ENCODE results near the gene SOS1. TPM values are rescaled to one million over a fixed set of nuclear protein-coding genes. Genes with fewer than 3 reads are reported as not detected.

The SOS1 gene
- total and polyA plus RNA-seq, 2 donors from 2014 or later = 5.5 to 33.4 TPM

GRCh38 chr2:39107156-39107555 lies 13.7 kb downstream of the SOS1 start:
- no peaks in the 10 kb centered on the region for H3K36me3 ChIP-seq (ENCODE audit: control insufficient read depth in 2 of 3, insufficient read depth in 3 of 3, low read length in 3 of 3)
- intact Hi-C loops (cut with DNase I) = no loop called here
- peaks cover 0 to 4% (median 0%) of the 10 kb centered on the region in 3 donors for H3K4me1 ChIP-seq (ENCODE audit: control insufficient read depth in 2 of 3, insufficient read depth in 2 of 3, low read depth in 1 of 3, low read length in 3 of 3)
- no peaks in the 10 kb centered on the region for H3K27me3 ChIP-seq (ENCODE audit: control insufficient read depth, insufficient read depth, low read length)
- FAIRE-seq (no peak), DNase-seq (no peak)
- no peak overlapping the region for H3K4me3 ChIP-seq (ENCODE audit: low read length in 3 of 3)
- H3K27ac ChIP-seq (ENCODE audit: low read depth in 2 of 2, low read length in 2 of 2) = no peak overlapping the region
- TF ChIP-seq CTCF (IDR thresholded peaks at IDR 0.05; ENCODE audit: borderline replicate concordance, extremely low read depth, insufficient read depth) = no peak
- H3K9me3 ChIP-seq (ENCODE audit: control insufficient read depth in 2 of 3, insufficient read depth in 1 of 3, low read length in 3 of 3) = no peaks in the 10 kb centered on the region
- no peak overlapping the region for H3K9ac ChIP-seq (ENCODE audit: low read length in 3 of 3)

GRCh38 chr2:39099870-39100728 lies 20.8 kb downstream of the SOS1 start:
- Histone ChIP-seq H3K27ac (ENCODE audit: low read depth in 2 of 2, low read length in 2 of 2) (no peak overlapping the region), H3K4me1 (ENCODE audit: control insufficient read depth in 2 of 3, insufficient read depth in 2 of 3, low read depth in 1 of 3, low read length in 3 of 3) (no peaks in the 10 kb centered on the region), H3K9ac (ENCODE audit: low read length in 3 of 3) (no peak overlapping the region), H3K9me3 (ENCODE audit: control insufficient read depth in 2 of 3, insufficient read depth in 1 of 3, low read length in 3 of 3) (no peaks in the 10 kb centered on the region), H3K27me3 (ENCODE audit: control insufficient read depth, insufficient read depth, low read length) (no peaks in the 10 kb centered on the region), H3K4me3 (ENCODE audit: low read length in 3 of 3) (no peak overlapping the region), H3K36me3 (ENCODE audit: control insufficient read depth in 2 of 3, insufficient read depth in 3 of 3, low read length in 3 of 3) (no peaks in the 10 kb centered on the region)
- TF ChIP-seq CTCF (IDR thresholded peaks at IDR 0.05; ENCODE audit: borderline replicate concordance, extremely low read depth, insufficient read depth) = no peak
- intact Hi-C loops (cut with DNase I) = no loop called here
- FAIRE-seq = no peak
- no peak for DNase-seq

GRCh38 chr2:39099310-39099869 lies 21.5 kb downstream of the SOS1 start:
- intact Hi-C loops (cut with DNase I) = no loop called here
- H3K27ac ChIP-seq (ENCODE audit: low read depth in 2 of 2, low read length in 2 of 2) = no peak overlapping the region

More at GRCh38 chr2:39099310-39099869, 21.5 kb downstream of the SOS1 start:
- H3K4me3 ChIP-seq (ENCODE audit: low read length in 3 of 3) = no peak overlapping the region
- no peak for TF ChIP-seq CTCF (IDR thresholded peaks at IDR 0.05; ENCODE audit: borderline replicate concordance, extremely low read depth, insufficient read depth)
- H3K9me3 ChIP-seq (ENCODE audit: control insufficient read depth in 2 of 3, insufficient read depth in 1 of 3, low read length in 3 of 3) = no peaks in the 10 kb centered on the region
- no peaks in the 10 kb centered on the region for H3K36me3 ChIP-seq (ENCODE audit: control insufficient read depth in 2 of 3, insufficient read depth in 3 of 3, low read length in 3 of 3)
- H3K27me3 ChIP-seq (ENCODE audit: control insufficient read depth, insufficient read depth, low read length) = no peaks in the 10 kb centered on the region
- FAIRE-seq (no peak), DNase-seq (no peak)
- no peaks in the 10 kb centered on the region for H3K4me1 ChIP-seq (ENCODE audit: control insufficient read depth in 2 of 3, insufficient read depth in 2 of 3, low read depth in 1 of 3, low read length in 3 of 3)
- no peak overlapping the region for H3K9ac ChIP-seq (ENCODE audit: low read length in 3 of 3)
